Tibial nerve (tissue), 3 donors: ENCODE data around the gene HOMER2.

Source experiments
- CTCF ChIP-seq, 5 experiments: fragments of 200-600 bp in 3 of 5; fragments of 450-650 bp in 2 of 5; sonication (generic) in 3 of 5; IDR thresholded peaks; one replicate each; pipeline ENCODE4 v1.5.1; 2016 to 2019; ENCODE audit warnings: antibody characterized with exemption in 5 of 5, mild to moderate bottlenecking in 3 of 5, moderate library complexity in 2 of 5
- POLR2A ChIP-seq, 2 donors: fragments of 450-650 bp; IDR thresholded peaks; one replicate each; pipeline ENCODE4 v1.6.1; 2017; ENCODE audit warnings: antibody characterized with exemption in 2 of 2, mild to moderate bottlenecking in 2 of 2, moderate library complexity in 2 of 2

- TF ChIP-seq CTCF (IDR thresholded peaks at IDR 0.05), result no peak
- TF ChIP-seq POLR2A (IDR thresholded peaks at IDR 0.05), result no peak
Observed at GRCh38 chr15:82944056-82944455, 8.5 kb downstream of the HOMER2 start.
